ENCODE measurements around the gene PLCG1.

Gene PLCG1

GRCh38 chr20:41198443-41198842, 61.1 kb downstream of the PLCG1 start:
- no peak for TF ChIP-seq CTCF (IDR thresholded peaks at IDR 0.05)

- no peak for TF ChIP-seq CTCF (IDR thresholded peaks at IDR 0.05)
These were observed 63.3 kb downstream of the PLCG1 start for GRCh38 chr20:41200446-41201202.

GRCh38 chr20:41201760-41202159, 64.4 kb downstream of the PLCG1 start:
- TF ChIP-seq CTCF (IDR thresholded peaks at IDR 0.05): no peak

- no peak for TF ChIP-seq CTCF (IDR thresholded peaks at IDR 0.05)
These were observed 65.1 kb downstream of the PLCG1 start for GRCh38 chr20:41202426-41202825.

GRCh38 chr20:41203660-41204059, 66.3 kb downstream of the PLCG1 start:
- TF ChIP-seq CTCF (IDR thresholded peaks at IDR 0.05): no peak

GRCh38 chr20:41204304-41205265, 67.2 kb downstream of the PLCG1 start:
- TF ChIP-seq CTCF (IDR thresholded peaks at IDR 0.05): no peak

GRCh38 chr20:41205313-41205712, 68.0 kb downstream of the PLCG1 start:
- no peak for TF ChIP-seq CTCF (IDR thresholded peaks at IDR 0.05)
